ENCODE data around the gene VPS26B.
A peak's percentile ranks its signal among the peaks of the same experiment; 100 is the strongest.
"Not testable (repeated sequence)": the region's sequence is repeated elsewhere in the genome, so short reads cannot be mapped to it uniquely, and the experiment has no call there.

Gene VPS26B

DNA sequence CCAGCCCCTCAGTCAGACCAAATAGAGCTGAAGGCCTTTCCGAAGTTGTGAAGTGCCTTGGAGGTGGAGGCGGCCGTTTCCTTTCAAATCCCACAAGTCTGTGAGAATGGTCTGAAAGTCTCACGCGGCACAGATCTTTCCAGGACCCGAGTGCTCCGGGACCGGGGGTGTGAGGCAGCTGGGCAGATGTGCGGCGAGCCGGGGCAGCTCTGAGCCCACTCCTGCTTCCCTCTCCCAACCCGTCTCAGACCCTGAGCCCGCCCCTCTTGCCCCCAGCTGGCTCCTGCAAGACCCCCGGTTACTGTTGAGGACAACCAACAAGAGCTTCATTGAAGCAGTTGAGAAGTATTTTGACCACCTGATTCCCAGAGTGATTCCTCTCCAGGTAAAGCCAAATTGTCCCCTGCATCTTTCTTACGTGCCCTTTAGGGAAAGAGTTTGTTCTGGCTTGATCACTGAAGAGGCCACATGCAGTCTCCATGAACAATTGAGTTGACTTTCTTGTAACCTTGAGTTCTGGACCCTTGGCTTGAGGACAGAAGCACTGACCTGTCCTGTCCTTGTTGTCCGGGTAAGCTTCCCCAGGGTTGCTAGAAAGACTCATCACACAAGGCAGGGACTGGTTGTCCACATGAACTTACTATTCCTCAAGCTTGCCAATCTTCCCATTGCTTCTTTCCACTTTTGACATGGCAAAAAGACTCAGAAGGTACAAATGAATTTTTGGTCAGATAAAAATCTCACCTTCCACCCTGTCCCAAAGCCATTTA lies 59.2 kb downstream of the VPS26B start:
- DNase-seq = no peak

DNA sequence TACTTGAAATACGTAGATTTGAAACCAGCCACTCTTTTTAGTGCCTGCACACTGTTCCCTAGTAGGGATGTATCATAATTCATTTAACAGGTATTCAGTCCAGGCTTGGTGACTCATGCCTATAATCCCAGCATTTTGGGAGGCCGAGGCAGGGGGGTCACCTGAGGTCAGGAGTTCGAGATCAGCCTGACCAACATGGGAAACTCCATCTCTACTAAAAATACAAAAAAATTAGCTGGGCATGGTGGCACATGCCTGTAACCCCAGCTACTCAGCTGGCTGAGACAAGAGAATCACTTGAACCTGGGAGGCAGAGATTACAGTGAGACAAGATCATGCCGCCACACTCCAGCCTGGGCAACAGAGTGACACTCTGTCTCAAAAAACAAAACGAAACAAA lies 59.9 kb downstream of the VPS26B start:
- not testable (repeated sequence) for DNase-seq

GRCh38 chr11:134287561-134287960 lies 63.1 kb downstream of the VPS26B start:
- DNase-seq = no peak

DNA sequence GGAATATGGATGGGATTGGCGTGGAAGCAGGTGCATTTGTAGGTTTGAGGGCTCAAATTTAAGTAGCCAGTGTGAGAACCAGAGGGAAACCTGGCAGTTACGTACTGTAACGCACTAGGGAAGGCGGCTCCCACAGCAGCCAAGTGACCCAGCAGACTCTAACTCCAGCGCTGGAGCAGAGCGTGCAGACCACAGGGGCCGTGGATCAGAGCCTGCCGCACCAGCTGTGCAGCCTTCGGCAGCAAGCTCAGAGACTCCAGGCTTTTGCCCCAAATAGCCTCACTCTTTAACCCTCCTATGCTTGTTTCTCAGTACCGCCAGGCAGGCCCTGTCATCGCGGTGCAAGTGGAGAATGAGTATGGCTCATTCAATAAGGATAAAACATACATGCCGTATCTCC lies 64.0 kb downstream of the VPS26B start:
- DNase-seq = no peak

DNA sequence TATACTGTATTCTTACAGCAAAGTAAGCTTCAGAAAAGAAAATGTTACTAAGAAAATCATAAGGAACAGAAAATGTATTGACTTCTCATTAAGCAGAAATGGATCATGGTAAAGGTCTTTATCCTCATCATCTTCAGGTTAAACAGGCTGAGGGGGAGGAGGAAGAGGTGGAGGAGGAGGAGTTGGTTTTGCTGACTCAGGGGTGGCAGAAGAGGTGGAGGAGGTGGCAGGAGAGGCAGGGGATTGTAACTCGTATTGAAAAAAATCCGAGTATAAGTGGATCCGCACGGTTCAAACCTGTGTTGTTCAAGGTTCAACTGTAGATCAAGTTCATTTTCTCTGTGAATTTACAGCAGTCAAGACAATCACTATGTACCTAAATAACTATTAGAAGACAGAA lies 64.7 kb downstream of the VPS26B start:
- no peak for DNase-seq

- DNase-seq = no peak
These were observed 65.3 kb downstream of the VPS26B start for GRCh38 chr11:134289789-134290188.

DNA sequence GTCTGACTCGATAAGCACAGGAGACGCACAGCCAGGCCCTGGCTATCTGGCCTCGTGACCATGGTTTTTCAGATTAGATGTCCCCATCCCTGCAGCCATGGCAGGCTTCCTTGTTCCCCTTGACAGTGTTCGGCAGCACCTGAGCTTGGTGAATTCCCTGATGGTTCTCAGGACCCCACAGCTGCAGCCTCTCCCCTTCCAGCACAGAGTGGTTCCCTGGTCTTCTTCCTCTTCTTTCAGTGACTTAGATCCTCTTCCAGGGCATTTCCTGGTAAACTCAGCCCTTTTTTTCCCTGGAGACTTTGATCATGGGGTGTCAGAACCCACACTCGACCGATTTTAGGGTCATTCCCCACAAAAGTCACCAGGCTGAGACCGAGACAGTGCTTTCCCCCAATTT lies 66.2 kb downstream of the VPS26B start:
- DNase-seq = no peak

DNA sequence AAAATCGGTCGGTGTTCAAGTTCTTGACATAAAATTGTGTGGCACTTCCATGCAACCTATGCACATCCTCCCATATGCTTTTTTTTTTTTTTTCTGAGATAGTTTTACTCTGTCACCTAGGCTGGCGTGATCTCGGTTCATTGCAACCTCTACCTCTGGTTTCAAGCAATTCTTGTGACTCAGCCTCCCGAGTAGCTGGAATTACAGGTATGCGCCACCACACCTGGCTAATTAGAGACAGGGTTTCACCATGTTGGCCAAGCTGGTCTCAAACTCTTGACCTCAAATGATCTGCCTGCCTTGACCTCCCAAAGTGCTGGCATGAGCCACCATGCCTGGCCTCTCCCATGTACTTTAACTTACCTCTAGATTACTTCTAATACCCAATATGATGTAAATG lies 66.7 kb downstream of the VPS26B start:
- DNase-seq = no peak

- no peak for DNase-seq
These were observed 68.2 kb downstream of the VPS26B start for GRCh38 chr11:134292661-134293060.

DNA sequence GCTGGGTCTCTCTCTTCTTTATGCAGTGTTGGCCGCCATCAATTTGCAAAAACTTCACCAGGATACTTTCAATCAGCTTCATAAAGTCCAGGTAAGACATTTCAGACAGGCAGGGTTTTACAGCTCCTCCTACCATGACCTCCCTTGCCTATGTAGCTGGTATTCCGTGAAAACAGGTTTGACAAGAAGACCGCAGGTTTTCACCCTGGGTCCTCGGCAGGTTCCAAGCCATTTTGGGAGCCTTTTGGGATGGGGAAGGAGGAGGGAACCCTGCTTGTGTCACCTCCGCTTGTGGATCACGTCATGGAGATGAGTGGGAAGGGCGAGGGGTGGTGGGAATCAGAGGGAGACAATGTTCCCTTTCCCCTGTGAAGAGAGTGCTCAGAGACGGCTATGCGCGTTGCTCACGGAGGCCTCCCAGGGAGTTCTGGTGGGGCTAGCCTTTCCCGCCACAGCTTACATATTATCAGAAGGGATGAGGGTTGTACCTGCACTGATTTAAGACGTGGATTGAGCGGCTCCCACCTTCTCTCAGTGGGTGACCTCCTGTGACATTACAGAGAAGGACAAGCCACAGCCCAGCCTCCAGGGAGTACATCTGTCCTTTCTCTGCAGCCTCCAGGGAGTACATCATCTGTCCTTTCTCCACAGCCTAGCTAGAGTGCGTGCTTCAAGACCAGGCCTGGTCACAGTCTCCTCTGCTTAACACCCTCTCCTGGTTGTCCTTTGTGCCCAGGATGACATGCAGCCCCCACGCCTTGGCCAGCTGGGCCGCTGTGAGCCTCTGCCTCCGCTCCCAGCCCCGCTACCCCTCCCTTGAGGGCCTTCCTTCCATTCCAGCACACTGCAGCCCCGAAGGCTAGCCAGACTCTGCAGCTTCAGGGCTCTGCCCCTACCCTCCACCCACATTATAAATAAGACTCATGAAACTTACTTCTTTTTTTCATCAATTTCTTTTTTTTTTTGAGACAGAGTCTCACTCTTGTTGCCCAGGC lies 68.9 kb downstream of the VPS26B start:
- DNase-seq = no peak

DNA sequence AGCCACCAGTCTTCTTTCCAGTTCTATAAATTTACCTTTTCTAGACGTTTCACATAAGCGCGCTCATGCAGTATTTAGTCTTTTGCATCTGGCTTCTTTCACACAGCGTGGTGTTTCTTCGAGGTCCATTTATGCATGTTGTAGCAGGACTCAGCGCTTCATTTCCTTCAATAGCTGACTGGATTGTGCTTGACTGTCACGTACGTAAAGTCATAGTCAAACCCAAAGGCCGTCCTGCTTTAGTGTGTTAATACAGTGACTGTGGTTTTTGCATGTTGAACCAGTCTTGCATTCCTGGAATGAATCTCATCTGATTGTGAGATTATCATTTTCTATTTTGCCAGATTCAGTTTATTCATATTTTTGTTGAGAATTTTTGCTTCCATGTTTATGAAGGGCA lies 70.2 kb downstream of the VPS26B start:
- DNase-seq = peak in 1 of 5 experiments; percentile 69

Data from T-helper 2 cell (primary cell).